ENCODE measurements around the gene LITAF.

DNA sequence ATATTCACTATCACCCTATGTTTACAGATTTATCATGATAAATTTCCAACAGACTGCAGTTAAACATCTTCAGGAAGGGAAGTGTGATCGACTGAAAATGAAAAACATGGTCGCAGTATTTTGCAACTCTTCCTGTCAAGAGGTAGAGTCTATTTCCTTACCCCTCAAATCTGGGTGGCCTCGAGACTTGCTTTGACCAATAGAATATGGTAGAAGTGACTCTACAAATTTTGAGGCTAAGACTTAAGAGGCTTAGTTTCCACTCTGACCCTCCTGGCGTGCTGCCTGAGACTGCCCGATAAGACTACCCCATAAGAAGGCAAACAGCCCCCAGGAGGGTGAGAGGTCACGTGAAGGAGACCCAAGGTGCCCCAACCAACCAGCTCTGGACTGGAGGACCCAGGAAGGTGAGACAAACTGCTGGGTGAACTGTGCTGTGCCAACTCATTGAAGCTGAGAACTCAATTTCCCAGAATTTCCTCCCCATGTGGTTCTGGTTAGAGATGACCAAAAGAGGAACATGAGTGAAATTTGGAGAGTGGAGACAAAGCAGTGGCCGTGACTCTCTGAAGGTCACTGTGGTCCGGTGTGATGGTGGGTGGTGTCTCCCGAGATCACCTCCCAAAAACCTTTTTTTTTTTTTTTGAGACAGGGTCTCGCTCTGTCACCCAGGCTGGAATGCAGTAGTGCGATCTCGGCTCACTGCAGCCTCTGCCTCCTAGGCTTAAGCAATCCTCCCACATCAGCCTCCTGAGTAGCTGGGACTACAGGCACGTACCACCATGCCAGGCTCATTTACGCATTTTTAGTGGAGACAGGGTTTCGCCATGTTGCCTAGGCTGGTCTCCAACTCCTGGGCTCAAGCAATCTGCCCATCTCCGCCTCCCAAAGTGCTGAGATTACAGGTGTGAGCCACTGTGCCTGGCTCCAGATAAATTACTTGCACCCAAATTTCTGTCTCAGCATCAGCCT lies 38.2 kb upstream of the LITAF start:
- no peak for TF ChIP-seq CTCF (IDR thresholded peaks at IDR 0.05; ENCODE audit: borderline replicate concordance, extremely low read depth, low read length, poor library complexity, severe bottlenecking)
- TF ChIP-seq EZH2 (IDR thresholded peaks at IDR 0.05; ENCODE audit: borderline replicate concordance, low read depth, low read length, severe bottlenecking): no peak

Measured in DND-41 (cell line).